Measurements from ENCODE around the gene PDCD1LG2. TPM values are rescaled to one million over a fixed set of nuclear protein-coding genes. Genes with fewer than 3 reads are reported as not detected.

The PDCD1LG2 gene
- total RNA-seq, 2 donors from 2014 or later, result 1.4 TPM; not detected in 1

- no peak for DNase-seq (ENCODE audit: low spot score)
- intact Hi-C loops (cut with DNase I), result no loop called here
- Histone ChIP-seq H3K4me1 (replicated peaks) (no peaks in the 10 kb centered on the region), H3K9me3 (no peaks in the 10 kb centered on the region), H3K27me3 (replicated peaks; ENCODE audit: insufficient read depth) (no peaks in the 10 kb centered on the region), H3K4me3 (no peak overlapping the region), H3K27ac (no peak overlapping the region), H3K36me3 (no peaks in the 10 kb centered on the region)
- 90% methylated on average over 6 of the region's 6 CpGs for WGBS
- no peak for TF ChIP-seq POLR2AphosphoS5 (IDR thresholded peaks at IDR 0.05)
- no peak for TF ChIP-seq POLR2A (IDR thresholded peaks at IDR 0.05)
- TF ChIP-seq, protein P1, sequence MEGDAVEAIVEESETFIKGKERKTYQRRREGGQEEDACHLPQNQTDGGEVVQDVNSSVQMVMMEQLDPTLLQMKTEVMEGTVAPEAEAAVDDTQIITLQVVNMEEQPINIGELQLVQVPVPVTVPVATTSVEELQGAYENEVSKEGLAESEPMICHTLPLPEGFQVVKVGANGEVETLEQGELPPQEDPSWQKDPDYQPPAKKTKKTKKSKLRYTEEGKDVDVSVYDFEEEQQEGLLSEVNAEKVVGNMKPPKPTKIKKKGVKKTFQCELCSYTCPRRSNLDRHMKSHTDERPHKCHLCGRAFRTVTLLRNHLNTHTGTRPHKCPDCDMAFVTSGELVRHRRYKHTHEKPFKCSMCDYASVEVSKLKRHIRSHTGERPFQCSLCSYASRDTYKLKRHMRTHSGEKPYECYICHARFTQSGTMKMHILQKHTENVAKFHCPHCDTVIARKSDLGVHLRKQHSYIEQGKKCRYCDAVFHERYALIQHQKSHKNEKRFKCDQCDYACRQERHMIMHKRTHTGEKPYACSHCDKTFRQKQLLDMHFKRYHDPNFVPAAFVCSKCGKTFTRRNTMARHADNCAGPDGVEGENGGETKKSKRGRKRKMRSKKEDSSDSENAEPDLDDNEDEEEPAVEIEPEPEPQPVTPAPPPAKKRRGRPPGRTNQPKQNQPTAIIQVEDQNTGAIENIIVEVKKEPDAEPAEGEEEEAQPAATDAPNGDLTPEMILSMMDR (IDR thresholded peaks at IDR 0.05), result no peak
Measured at GRCh38 chr9:5502553-5502952, 7.8 kb upstream of the PDCD1LG2 start.

GRCh38 chr9:5509573-5509972 lies 758 bp upstream of the PDCD1LG2 start:
- TF ChIP-seq POLR2AphosphoS5 (IDR thresholded peaks at IDR 0.05) (no peak), POLR2A (IDR thresholded peaks at IDR 0.05) (no peak)
- TF ChIP-seq, protein P1 (IDR thresholded peaks at IDR 0.05), result no peak
- Histone ChIP-seq H3K4me3 (no peak overlapping the region), H3K27ac (no peak overlapping the region), H3K36me3 (no peaks in the 10 kb centered on the region), H3K27me3 (replicated peaks; ENCODE audit: insufficient read depth) (no peaks in the 10 kb centered on the region), H3K4me1 (replicated peaks) (no peaks in the 10 kb centered on the region), H3K9me3 (no peaks in the 10 kb centered on the region)
- intact Hi-C loops (cut with DNase I), result no loop called here
- WGBS, result 48% methylated on average over 2 of the region's 2 CpGs
- no peak for DNase-seq (ENCODE audit: low spot score)

DNA sequence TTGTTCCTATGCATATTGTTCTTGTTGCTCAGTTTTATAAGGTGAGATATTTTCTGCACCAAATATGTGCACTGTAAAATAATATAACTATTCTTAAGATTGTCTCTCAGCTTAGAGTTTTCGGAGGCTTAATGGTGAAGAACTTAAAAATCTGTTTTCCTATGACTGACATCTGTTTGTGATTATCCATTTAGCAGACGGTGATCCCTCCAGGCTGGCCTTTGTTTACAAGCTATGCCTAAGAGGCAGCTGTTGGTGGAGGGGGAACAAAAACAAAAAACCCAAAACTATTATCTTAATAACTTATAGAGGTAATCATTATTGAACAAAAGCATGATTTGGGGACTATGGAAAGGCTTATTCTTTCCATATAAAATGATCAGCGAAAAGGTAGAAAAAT lies 658 bp downstream of the PDCD1LG2 start:
- Histone ChIP-seq H3K27ac (peak overlapping the region in 1 of 2 donors; percentile 24), H3K27me3 (replicated peaks; ENCODE audit: insufficient read depth) (no peaks in the 10 kb centered on the region), H3K9me3 (no peaks in the 10 kb centered on the region), H3K4me3 (no peak overlapping the region), H3K36me3 (no peaks in the 10 kb centered on the region), H3K4me1 (replicated peaks) (no peaks in the 10 kb centered on the region)
- TF ChIP-seq POLR2AphosphoS5 (IDR thresholded peaks at IDR 0.05) (no peak), POLR2A (IDR thresholded peaks at IDR 0.05) (no peak)
- TF ChIP-seq, protein P1 (IDR thresholded peaks at IDR 0.05), result no peak
- DNase-seq (ENCODE audit: low spot score), result no peak
- 75% methylated on average over 3 of the region's 3 CpGs for WGBS
- intact Hi-C loops (cut with DNase I), result no loop called here

DNA sequence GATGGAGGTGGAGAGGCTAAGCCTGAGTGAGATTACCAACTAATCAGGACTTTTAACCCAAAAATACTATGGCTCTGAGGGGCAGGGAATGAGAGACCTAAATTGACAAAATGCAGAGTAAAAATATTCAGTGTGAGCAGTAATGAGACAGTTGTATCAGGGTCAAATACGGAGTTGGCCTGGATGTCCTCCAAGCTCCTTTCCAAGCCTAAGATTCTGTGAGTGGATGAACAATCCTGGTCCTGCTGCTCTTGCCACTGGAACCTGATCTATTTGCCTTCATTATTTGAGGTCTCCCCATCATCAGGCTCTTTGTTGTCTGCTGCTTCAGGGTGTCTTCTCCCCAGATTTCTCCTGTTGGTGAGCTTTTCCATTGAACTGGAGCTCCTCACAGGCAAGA lies 1.1 kb downstream of the PDCD1LG2 start:
- no peaks in the 10 kb centered on the region for H3K27me3 ChIP-seq (replicated peaks; ENCODE audit: insufficient read depth)
- H3K4me3 ChIP-seq, result no peak overlapping the region
- no peak for TF ChIP-seq POLR2A (IDR thresholded peaks at IDR 0.05)
- H3K4me1 ChIP-seq (replicated peaks), result no peaks in the 10 kb centered on the region
- H3K36me3 ChIP-seq, result no peaks in the 10 kb centered on the region
- WGBS, result 67% methylated on average over 1 of the region's 1 CpG
- no peak for DNase-seq (ENCODE audit: low spot score)
- H3K27ac ChIP-seq, result no peak overlapping the region
- intact Hi-C loops (cut with DNase I), result no loop called here
- H3K9me3 ChIP-seq, result no peaks in the 10 kb centered on the region

DNA sequence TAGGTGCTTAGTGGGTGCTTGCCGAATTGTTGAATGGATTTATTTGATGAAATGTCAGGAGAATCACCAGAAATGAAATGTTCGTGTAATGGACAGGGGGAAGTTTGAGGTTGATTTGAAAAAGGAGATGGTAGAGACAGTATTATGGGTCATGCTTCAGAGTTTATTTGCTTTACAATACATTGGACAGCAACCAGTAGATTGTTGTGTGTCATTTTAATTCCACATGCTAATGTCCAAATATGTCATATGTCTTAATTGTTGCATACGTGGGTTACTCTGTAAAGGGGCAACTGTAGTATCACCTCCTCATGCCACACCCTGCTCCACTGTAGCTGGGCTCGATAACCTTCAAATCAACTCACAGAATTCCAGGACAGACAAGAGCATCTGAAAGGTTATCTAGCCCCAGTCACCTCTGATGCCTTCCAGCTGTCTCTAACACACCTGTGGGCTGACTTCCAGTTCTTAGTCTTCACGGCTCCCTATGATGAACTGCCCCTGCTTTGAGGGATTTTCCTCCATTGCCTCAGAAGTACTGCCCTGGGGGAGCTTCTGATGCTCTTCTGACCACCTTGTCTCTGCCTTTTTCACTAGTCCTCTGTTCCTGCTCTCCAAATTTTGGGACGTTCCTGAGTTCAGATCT lies 1.7 kb downstream of the PDCD1LG2 start:
- DNase-seq (ENCODE audit: low spot score), result no peak
- Histone ChIP-seq H3K9me3 (no peaks in the 10 kb centered on the region), H3K4me3 (no peak overlapping the region), H3K36me3 (no peaks in the 10 kb centered on the region), H3K27me3 (replicated peaks; ENCODE audit: insufficient read depth) (no peaks in the 10 kb centered on the region), H3K4me1 (replicated peaks) (no peaks in the 10 kb centered on the region), H3K27ac (no peak overlapping the region)
- intact Hi-C loops (cut with DNase I), result no loop called here
- TF ChIP-seq POLR2AphosphoS5 (IDR thresholded peaks at IDR 0.05) (no peak), POLR2A (IDR thresholded peaks at IDR 0.05) (no peak)
- TF ChIP-seq, protein P1 (IDR thresholded peaks at IDR 0.05), result no peak
- 81% methylated on average over 6 of the region's 6 CpGs for WGBS
